Thymus (tissue), 11 donors: ENCODE data around the gene WDR87. TPM values are rescaled to one million over a fixed set of nuclear protein-coding genes. Genes with fewer than 3 reads are reported as not detected.

Source experiments
- DNase-seq, 9 donors: peaks; one replicate each; pipeline ENCODE4 v3.0.0-alpha.2; 2013; ENCODE audit warnings: low spot score in 9 of 9, low read depth in 6 of 9, missing footprints in 1 of 9
- H3K27ac ChIP-seq, 2 donors: one replicate each; pipeline ENCODE4 v1.5.1; 2013; ENCODE audit warnings: control low read depth in 1 of 2, low read depth in 1 of 2, low read length in 1 of 2, mild to moderate bottlenecking in 1 of 2, moderate library complexity in 1 of 2
- H3K27me3 ChIP-seq, 2 donors: one replicate each; pipeline ENCODE4 v1.5.1; 2013; ENCODE audit warnings: low read length in 1 of 2; ENCODE audit not compliant: control insufficient read depth in 2 of 2, insufficient read depth in 1 of 2
- H3K36me3 ChIP-seq, 2 donors: one replicate each; pipeline ENCODE4 v1.5.1; 2013; ENCODE audit warnings: low read length in 1 of 2, mild to moderate bottlenecking in 1 of 2, moderate library complexity in 1 of 2; ENCODE audit not compliant: control insufficient read depth in 2 of 2, insufficient read depth in 2 of 2
- H3K4me1 ChIP-seq, 2 donors: one replicate each; pipeline ENCODE4 v1.5.1; 2013; ENCODE audit warnings: low read length in 2 of 2; ENCODE audit not compliant: control insufficient read depth in 2 of 2, insufficient read depth in 2 of 2
- H3K4me3 ChIP-seq, 2 donors: one replicate each; pipeline ENCODE4 v1.5.1; 2013; ENCODE audit warnings: low read length in 2 of 2, control low read depth in 1 of 2, mild to moderate bottlenecking in 1 of 2
- H3K9me3 ChIP-seq, 2 donors: one replicate each; pipeline ENCODE4 v1.5.1; 2013; ENCODE audit warnings: low read length in 1 of 2, mild to moderate bottlenecking in 1 of 2; ENCODE audit not compliant: control insufficient read depth in 2 of 2, insufficient read depth in 1 of 2
- WGBS: extraction: QIAGEN DNeasy Blood & Tissue Kit; methylation state at CpG from one replicate; pipeline ENCODE4 v1.1.7; 2013; 5-methylcytosine and 5-hydroxymethylcytosine counted together
- polyA plus RNA-seq: library from polyadenylated mRNA; stranded (reverse); fragments of 200-250 nt; gene quantifications from one replicate; pipeline ENCODE4 v1.2.3, GENCODE V29; 2013
- total RNA-seq: library from RNA; stranded (reverse); fragments of 120-200 nt; gene quantifications from one replicate; pipeline ENCODE4 v1.2.4, GENCODE V29; 2013
- donor health status: healthy.

The WDR87 gene
- total and polyA plus RNA-seq, 2 donors: under 0.01 to 0.02 TPM

GRCh38 chr19:37947778-37948177 is 41.4 kb upstream of the WDR87 start:
- Histone ChIP-seq H3K27me3 (no peaks in the 10 kb centered on the region), H3K4me1 (no peaks in the 10 kb centered on the region), H3K36me3 (peaks cover 0 to 4% of the 10 kb centered on the region in 2 donors), H3K9me3 (no peaks in the 10 kb centered on the region), H3K4me3 (no peak overlapping the region), H3K27ac (no peak overlapping the region)
- WGBS: 98% methylated on average over 5 of the region's 5 CpGs
- DNase-seq: no peak

GRCh38 chr19:37946132-37946531 is 39.7 kb upstream of the WDR87 start:
- Histone ChIP-seq H3K4me3 (no peak overlapping the region), H3K27ac (no peak overlapping the region), H3K9me3 (no peaks in the 10 kb centered on the region), H3K27me3 (no peaks in the 10 kb centered on the region), H3K36me3 (peaks cover 0 to 4% of the 10 kb centered on the region in 2 donors), H3K4me1 (no peaks in the 10 kb centered on the region)
- no peak for DNase-seq
- WGBS: over 99% methylated on average over 6 of the region's 6 CpGs

GRCh38 chr19:37943480-37943879 is 37.1 kb upstream of the WDR87 start:
- Histone ChIP-seq H3K4me1 (no peaks in the 10 kb centered on the region), H3K36me3 (peaks cover 0 to 4% of the 10 kb centered on the region in 2 donors), H3K9me3 (peaks cover 0 to 3% of the 10 kb centered on the region in 2 donors), H3K4me3 (no peak overlapping the region), H3K27me3 (no peaks in the 10 kb centered on the region), H3K27ac (no peak overlapping the region)
- WGBS: 99% methylated on average over 5 of the region's 5 CpGs
- DNase-seq: no peak

GRCh38 chr19:37942516-37942902 is 36.1 kb upstream of the WDR87 start:
- H3K4me1 ChIP-seq: no peaks in the 10 kb centered on the region
- no peak overlapping the region for H3K4me3 ChIP-seq
- no peak overlapping the region for H3K27ac ChIP-seq
- peaks cover 0 to 4% of the 10 kb centered on the region in 2 donors for H3K36me3 ChIP-seq
- peaks cover 0 to 4% of the 10 kb centered on the region in 2 donors for H3K9me3 ChIP-seq
- H3K27me3 ChIP-seq: no peaks in the 10 kb centered on the region
- 95% methylated on average over 6 of the region's 6 CpGs for WGBS
- no peak for DNase-seq

GRCh38 chr19:37941782-37942515 is 35.6 kb upstream of the WDR87 start:
- WGBS: 97% methylated on average over 12 of the region's 12 CpGs
- peaks cover 0 to 4% of the 10 kb centered on the region in 2 donors for H3K36me3 ChIP-seq
- H3K9me3 ChIP-seq: peaks cover 0 to 4% of the 10 kb centered on the region in 2 donors
- no peaks in the 10 kb centered on the region for H3K27me3 ChIP-seq
- no peak for DNase-seq
- H3K4me3 ChIP-seq: no peak overlapping the region
- no peaks in the 10 kb centered on the region for H3K4me1 ChIP-seq
- H3K27ac ChIP-seq: no peak overlapping the region

- Histone ChIP-seq H3K36me3 (peaks cover 0 to 4% of the 10 kb centered on the region in 2 donors), H3K27me3 (no peaks in the 10 kb centered on the region), H3K4me1 (peaks cover 0 to 7% of the 10 kb centered on the region in 2 donors), H3K4me3 (no peak overlapping the region), H3K27ac (no peak overlapping the region), H3K9me3 (peaks cover 0 to 11% of the 10 kb centered on the region in 2 donors)
- DNase-seq: no peak
- 31% methylated on average over 1 of the region's 1 CpG for WGBS
These were observed 32.0 kb upstream of the WDR87 start for GRCh38 chr19:37938353-37938752.

GRCh38 chr19:37936886-37937285 is 30.5 kb upstream of the WDR87 start:
- no peak for DNase-seq
- Histone ChIP-seq H3K27ac (no peak overlapping the region), H3K27me3 (no peaks in the 10 kb centered on the region), H3K4me1 (peaks cover 0 to 10% of the 10 kb centered on the region in 2 donors), H3K36me3 (no peaks in the 10 kb centered on the region), H3K9me3 (peaks cover 0 to 11% of the 10 kb centered on the region in 2 donors), H3K4me3 (no peak overlapping the region)
- WGBS: 97% methylated on average over 2 of the region's 2 CpGs

- H3K9me3 ChIP-seq: peaks cover 0 to 11% of the 10 kb centered on the region in 2 donors
- no peaks in the 10 kb centered on the region for H3K36me3 ChIP-seq
These were observed 29.8 kb upstream of the WDR87 start for GRCh38 chr19:37936166-37936565.

GRCh38 chr19:37935341-37935740 is 28.9 kb upstream of the WDR87 start:
- no peak for DNase-seq
- Histone ChIP-seq H3K36me3 (no peaks in the 10 kb centered on the region), H3K27ac (no peak overlapping the region), H3K27me3 (no peaks in the 10 kb centered on the region), H3K4me3 (no peak overlapping the region), H3K4me1 (peaks cover 0 to 10% of the 10 kb centered on the region in 2 donors), H3K9me3 (peaks cover 0 to 11% of the 10 kb centered on the region in 2 donors)
- 44% methylated on average over 1 of the region's 1 CpG for WGBS

More at GRCh38 chr19:37936166-37936565, 29.8 kb upstream of the WDR87 start:
- Histone ChIP-seq H3K27me3 (no peaks in the 10 kb centered on the region), H3K27ac (no peak overlapping the region), H3K4me1 (peaks cover 0 to 10% of the 10 kb centered on the region in 2 donors), H3K4me3 (no peak overlapping the region)
- WGBS: 97% methylated on average over 2 of the region's 2 CpGs
- DNase-seq: no peak
